SK-N-MC (cell line): ENCODE measurements around the gene SPTBN4.

Experiments used
- EZH2 ChIP-seq: fragments of 200-600 bp; sonication (generic); IDR thresholded peaks from one replicate; pipeline ENCODE4 v1.6.1; 2017; ENCODE audit warnings: antibody characterized with exemption
- POLR2AphosphoS5 ChIP-seq: IDR thresholded peaks from 2 replicates; pipeline ENCODE4 v1.6.1; 2012; ENCODE audit warnings: mild to moderate bottlenecking, low read depth, low read length, borderline replicate concordance

GRCh38 chr19:40571831-40572495 is 105.2 kb downstream of the SPTBN4 start:
- TF ChIP-seq POLR2AphosphoS5 (no peak), EZH2 (no peak)
